ENCODE measurements around the gene JADE2. TPM values are rescaled to one million over a fixed set of nuclear protein-coding genes. Genes with fewer than 3 reads are reported as not detected.

Gene JADE2
- total RNA-seq: 18.6 and 19.7 TPM in 2 replicates

DNA sequence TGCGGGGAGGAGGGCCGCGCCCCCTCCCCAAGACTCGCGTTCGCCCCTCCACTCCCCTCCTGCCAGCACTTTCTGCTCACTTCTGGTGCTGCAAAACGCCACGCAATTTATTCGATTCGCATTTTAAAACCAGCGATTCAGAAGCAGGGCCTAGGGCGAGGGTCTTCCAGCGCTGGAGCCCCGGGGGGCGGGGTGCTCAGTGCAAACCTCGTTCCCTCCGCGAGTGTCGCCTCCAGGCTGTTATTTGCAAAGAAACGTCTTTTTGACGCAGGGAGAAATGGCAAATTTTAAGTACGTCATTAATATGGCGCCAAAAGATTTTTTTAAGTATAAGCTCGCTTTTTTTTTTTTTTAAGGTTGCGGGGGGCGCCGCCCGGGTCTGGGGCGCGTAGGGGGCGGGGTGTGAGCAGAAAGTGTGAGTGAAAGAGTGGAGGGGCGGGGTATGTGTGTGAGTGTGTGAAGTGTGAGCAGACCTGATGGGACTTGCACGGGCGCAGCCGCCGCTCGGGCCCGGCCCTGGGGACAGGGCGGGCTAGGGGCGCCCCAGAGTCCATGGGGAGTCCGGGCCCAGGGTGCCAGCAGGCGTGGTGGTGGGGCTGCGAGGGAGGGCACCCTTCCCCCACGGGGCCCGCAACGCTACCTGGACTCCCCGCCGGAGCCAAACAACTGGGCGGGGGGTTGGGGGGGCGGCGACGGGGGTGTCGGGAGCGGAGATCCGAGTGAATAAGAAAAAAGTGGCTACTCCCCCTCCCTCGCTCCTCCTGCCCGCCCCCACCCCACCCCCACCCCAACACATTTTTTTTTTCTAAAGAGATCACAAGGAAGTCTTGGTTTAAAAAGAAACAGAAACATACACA, at the start of gene JADE2:
Gene JADE2 (plus strand): TSS at position 845 of the 857 bp plus-strand sequence. CDS start 10,188 bp downstream, outside the sequence.

Other genes with a start within 250 kb of the JADE2 start
- gene CDKL3, start 158.5 kb upstream of the JADE2 start, total RNA-seq: 1.7 and 2.1 TPM in 2 replicates
- 19.1 and 21.6 TPM in 2 replicates for gene UBE2B, start 154.1 kb upstream of the JADE2 start, total RNA-seq
- 23.8 and 29.9 TPM in 2 replicates for gene CDKN2AIPNL, start 113.8 kb upstream of the JADE2 start, total RNA-seq
- 77.4 and 108 TPM in 2 replicates for gene SAR1B, start 107.2 kb downstream of the JADE2 start, total RNA-seq
- gene SEC24A, start 123.1 kb downstream of the JADE2 start, total RNA-seq: 16.9 and 21.0 TPM in 2 replicates
- gene CAMLG, start 212.9 kb downstream of the JADE2 start, total RNA-seq: 46.4 and 48.2 TPM in 2 replicates
- gene DDX46, start 233.1 kb downstream of the JADE2 start, total RNA-seq: 14.8 and 14.9 TPM in 2 replicates